GM10266 (cell line): Measurements from ENCODE around the gene ABLIM2.
A peak's percentile ranks its signal among the peaks of the same experiment; 100 is the strongest.

Experiments used
- DNase-seq: peaks from one replicate; pipeline ENCODE4 v3.0.0; 2012; ENCODE audit errors: extremely low spot score
- CTCF ChIP-seq: IDR thresholded peaks from 2 replicates; pipeline ENCODE4 v1.5.1; 2012; ENCODE audit warnings: mild to moderate bottlenecking, low read depth; ENCODE audit not compliant: control insufficient read depth, insufficient read depth; ENCODE audit errors: missing control alignments

The ABLIM2 gene

GRCh38 chr4:7962609-7963508 lies 195.8 kb downstream of the ABLIM2 start:
- DNase-seq, result no peak
- no peak for TF ChIP-seq CTCF

- no peak for TF ChIP-seq CTCF
- DNase-seq, result peak; percentile 64
Observed at GRCh38 chr4:7960790-7961655, 197.6 kb downstream of the ABLIM2 start.

GRCh38 chr4:7960017-7960789 lies 198.4 kb downstream of the ABLIM2 start:
- TF ChIP-seq CTCF, result no peak
- DNase-seq, result no peak

GRCh38 chr4:7959078-7959477 lies 199.5 kb downstream of the ABLIM2 start:
- DNase-seq, result no peak
- TF ChIP-seq CTCF, result no peak

- DNase-seq, result no peak
Observed at GRCh38 chr4:7956934-7957656, 201.5 kb downstream of the ABLIM2 start.

More at GRCh38 chr4:7956934-7957656, 201.5 kb downstream of the ABLIM2 start:
- TF ChIP-seq CTCF, result no peak
